SK-N-SH (cell line): Measurements from ENCODE around the gene MFSD8. TPM values are rescaled to one million over a fixed set of nuclear protein-coding genes. Genes with fewer than 3 reads are reported as not detected.
"Not testable (repeated sequence)": the region's sequence is repeated elsewhere in the genome, so short reads cannot be mapped to it uniquely, and the experiment has no call there.

Experiments
- CTCF ChIA-PET: fragments of 300-600, 350-600 bp; formaldehyde crosslinking; extraction: SDS; loops from one replicate; lab custom pipeline; 2021; lab: Yijun Ruan, JAX
- POLR2A ChIA-PET: fragments of 350-600 bp; sonication (Branson Sonifier 250); formaldehyde crosslinking; extraction: SDS; loops from one replicate; lab custom pipeline; 2020; ENCODE audit warnings: antibody characterized with exemption, inconsistent platforms; lab: Yijun Ruan, JAX
- DNase-seq: peaks from one replicate; pipeline ENCODE4 v3.0.0; 2012
- H2AFZ ChIP-seq: fragments of 200-600 bp; sonication (generic); 2 replicates; pipeline ENCODE4 v1.8.1; 2016; ENCODE audit warnings: antibody characterized with exemption, mild to moderate bottlenecking, low read depth
- H3F3A ChIP-seq: fragments of 200-600 bp; sonication (generic); replicated peaks from 2 replicates; pipeline ENCODE3; 2016; ENCODE audit warnings: antibody characterized with exemption, mild to moderate bottlenecking; ENCODE audit not compliant: insufficient read depth
- H3K27ac ChIP-seq, 2 experiments: fragments of 200-500 bp in 1 of 2; fragments of 200-600 bp in 1 of 2; sonication (Bioruptor generic) in 1 of 2; sonication (generic), shearing (Covaris generic) in 1 of 2; 2 replicates each; pipeline versions ENCODE4 v1.5.1 to v1.6.1; 2014 to 2016; ENCODE audit warnings: low read depth in 2 of 2, inconsistent platforms in 1 of 2, low read length in 1 of 2, mild to moderate bottlenecking in 1 of 2, mixed read lengths in 1 of 2
- H3K27me3 ChIP-seq: fragments of 200-600 bp; sonication (generic), shearing (Covaris generic); 2 replicates; pipeline ENCODE4 v1.6.1; 2016; ENCODE audit warnings: mixed run types; ENCODE audit not compliant: insufficient read depth
- H3K36me3 ChIP-seq, 2 experiments: fragments of 200-500 bp in 1 of 2; fragments of 200-600 bp in 1 of 2; sonication (Bioruptor generic) in 1 of 2; sonication (generic) in 1 of 2; replicated peaks in 1 of 2; 2 replicates each; pipeline versions ENCODE3 to v1.5.1; 2014 to 2016; ENCODE audit warnings: low read length in 1 of 2, mild to moderate bottlenecking in 1 of 2; ENCODE audit not compliant: insufficient read depth in 2 of 2, control insufficient read depth in 1 of 2
- H3K4me1 ChIP-seq, 2 experiments: fragments of 200-500 bp in 1 of 2; fragments of 200-600 bp in 1 of 2; sonication (Bioruptor generic) in 1 of 2; sonication (generic), shearing (Covaris generic) in 1 of 2; 2 replicates each; pipeline versions ENCODE4 v1.5.1 to v1.6.1; 2014 to 2016; ENCODE audit warnings: low read depth in 1 of 2, low read length in 1 of 2, mixed run types in 1 of 2; ENCODE audit not compliant: insufficient read depth in 2 of 2, control insufficient read depth in 1 of 2
- H3K4me2 ChIP-seq: fragments of 200-600 bp; sonication (generic), shearing (Covaris generic); 2 replicates; pipeline ENCODE4 v1.6.1; 2017; ENCODE audit warnings: mixed run types
- H3K4me3 ChIP-seq, 2 experiments: fragments of 200-500 bp in 1 of 2; fragments of 200-600 bp in 1 of 2; sonication (Bioruptor generic) in 1 of 2; sonication (generic), shearing (Covaris generic) in 1 of 2; 2 replicates each; pipeline versions ENCODE4 v1.5.1 to v1.8.1; 2014 to 2016; ENCODE audit warnings: low read depth in 2 of 2, inconsistent platforms in 1 of 2, low read length in 1 of 2, mild to moderate bottlenecking in 1 of 2, mixed read lengths in 1 of 2, moderate library complexity in 1 of 2
- H3K79me2 ChIP-seq: fragments of 200-600 bp; sonication (generic); 2 replicates; pipeline ENCODE4 v1.8.1; 2017; ENCODE audit warnings: mild to moderate bottlenecking; ENCODE audit not compliant: insufficient read depth
- H3K9ac ChIP-seq: fragments of 200-600 bp; sonication (generic); 2 replicates; pipeline ENCODE4 v1.6.1; 2017; ENCODE audit warnings: mixed run types
- H3K9me2 ChIP-seq: fragments of 200-600 bp; sonication (generic); 2 replicates; pipeline ENCODE4 v1.6.1; 2017; ENCODE audit warnings: mixed run types
- H3K9me3 ChIP-seq: fragments of 200-600 bp; sonication (generic); 2 replicates; pipeline ENCODE4 v1.6.1; 2017; ENCODE audit warnings: mixed run types, mild to moderate bottlenecking, moderate library complexity
- H4K20me1 ChIP-seq: fragments of 200-600 bp; sonication (generic); 2 replicates; pipeline ENCODE4 v1.6.1; 2017; ENCODE audit warnings: mild to moderate bottlenecking, mixed run types; ENCODE audit not compliant: insufficient read depth
- CHD2 ChIP-seq: fragments of 150-350 bp; IDR thresholded peaks from 2 replicates; pipeline ENCODE4 v1.6.1; 2018; ENCODE audit warnings: low read length; ENCODE audit not compliant: partially characterized antibody
- EZH2phosphoT487 ChIP-seq: fragments of 200-600 bp; sonication (generic); IDR thresholded peaks from 2 replicates; pipeline ENCODE4 v1.6.1; 2017; ENCODE audit warnings: low read depth, mixed run types, mild to moderate bottlenecking, antibody characterized with exemption, moderate library complexity, borderline replicate concordance
- FOXM1 ChIP-seq: IDR thresholded peaks from 2 replicates; pipeline ENCODE4 v1.4.0; 2012; ENCODE audit warnings: low read depth, mild to moderate bottlenecking
- GABPA ChIP-seq: IDR thresholded peaks from 2 replicates; pipeline ENCODE4 v1.4.0; 2012; ENCODE audit warnings: low read depth, mild to moderate bottlenecking
- GATA2 ChIP-seq: sonication (generic); formaldehyde crosslinking; IDR thresholded peaks from 2 replicates; pipeline ENCODE4 v1.5.0; 2020; ENCODE audit warnings: mild to moderate bottlenecking, missing genetic modification reagents
- MXI1 ChIP-seq: IDR thresholded peaks from 2 replicates; pipeline ENCODE4 v1.6.1; 2012; ENCODE audit warnings: mild to moderate bottlenecking, low read depth, low read length, improper control_type of control experiment
- NFIC ChIP-seq: IDR thresholded peaks from 2 replicates; pipeline ENCODE4 v1.4.0; 2012; ENCODE audit warnings: borderline replicate concordance
- RCOR1 ChIP-seq: fragments of 150-350 bp; IDR thresholded peaks from 2 replicates; pipeline ENCODE4 v1.6.1; 2017; ENCODE audit warnings: antibody characterized with exemption, low read length
- REST ChIP-seq: IDR thresholded peaks from 2 replicates; pipeline ENCODE4 v1.6.1; 2012; ENCODE audit warnings: mild to moderate bottlenecking, low read depth, low read length, moderate library complexity
- SMC3 ChIP-seq: IDR thresholded peaks from 2 replicates; pipeline ENCODE4 v1.6.1; 2012; ENCODE audit warnings: low read depth, low read length, improper control_type of control experiment
- TEAD4 ChIP-seq: IDR thresholded peaks from 2 replicates; pipeline ENCODE4 v1.4.0; 2012; ENCODE audit warnings: mild to moderate bottlenecking, borderline replicate concordance; ENCODE audit not compliant: insufficient read depth
- YY1 ChIP-seq: IDR thresholded peaks from 2 replicates; pipeline ENCODE4 v1.4.0; 2012; ENCODE audit warnings: low read depth, mild to moderate bottlenecking
- ZBTB33 ChIP-seq: IDR thresholded peaks from 2 replicates; pipeline ENCODE4 v1.4.0; 2012; ENCODE audit warnings: low read depth, borderline replicate concordance
- WGBS: methylation state at CpG from one replicate; pipeline ENCODE4 v1.1.6; 2017; ENCODE audit warnings: low lambda C conversion rate; 5-methylcytosine and 5-hydroxymethylcytosine counted together
- polyA plus RNA-seq, 3 experiments: library from polyadenylated mRNA; depleted of rRNA; stranded (reverse); fragments of >200 nt; gene quantifications; 2 replicates each; pipeline ENCODE4 v1.2.3, GENCODE V29; 2012
- TF ChIP-seq, protein P1 (sequence below): IDR thresholded peaks from 2 replicates; pipeline ENCODE4; 2012

The MFSD8 gene
- polyA plus RNA-seq, 1 of the 3 experiments (the other 2 are of a cell fraction), result 7.5 TPM

DNA sequence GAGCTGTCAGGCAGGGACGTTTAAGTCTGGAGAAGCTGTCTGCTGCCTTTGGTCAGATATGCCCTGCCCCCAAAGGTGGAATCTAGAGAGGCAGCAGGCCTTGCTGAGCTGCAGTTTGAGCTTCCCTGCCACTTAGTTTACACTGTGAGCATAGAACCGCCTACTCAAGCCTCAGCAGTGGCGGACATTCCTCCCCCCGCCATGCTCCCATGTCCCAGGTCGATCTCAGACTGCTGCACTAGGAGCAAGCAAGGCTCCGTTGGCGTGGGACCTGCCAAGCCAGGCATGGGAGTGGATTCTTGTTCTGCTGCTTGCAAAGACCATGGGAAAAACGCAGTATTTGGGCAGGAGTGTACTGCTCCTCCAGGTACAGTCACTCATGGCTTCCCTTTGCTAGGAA is 59.9 kb downstream of the MFSD8 start (continued):
- TF ChIP-seq REST, result no peak

GRCh38 chr4:127899682-127900081 is 65.3 kb downstream of the MFSD8 start:
- H3K9ac ChIP-seq, H3K4me3 ChIP-seq, CTCF ChIA-PET, H3K9me3 ChIP-seq, POLR2A ChIA-PET, H3K27ac ChIP-seq, DNase-seq, H3K9me2 ChIP-seq, H3K4me1 ChIP-seq, H3K27me3 ChIP-seq, H2AFZ ChIP-seq, H4K20me1 ChIP-seq, H3K79me2 ChIP-seq, H3K4me2 ChIP-seq: not testable (repeated sequence)
- H3F3A ChIP-seq, result peaks cover 13% of the 10 kb centered on the region
- H3K36me3 ChIP-seq, result peaks cover 22 to 27% of the 10 kb centered on the region in 2 experiments
- WGBS, result 98% methylated on average over 3 of the region's 4 CpGs

DNA sequence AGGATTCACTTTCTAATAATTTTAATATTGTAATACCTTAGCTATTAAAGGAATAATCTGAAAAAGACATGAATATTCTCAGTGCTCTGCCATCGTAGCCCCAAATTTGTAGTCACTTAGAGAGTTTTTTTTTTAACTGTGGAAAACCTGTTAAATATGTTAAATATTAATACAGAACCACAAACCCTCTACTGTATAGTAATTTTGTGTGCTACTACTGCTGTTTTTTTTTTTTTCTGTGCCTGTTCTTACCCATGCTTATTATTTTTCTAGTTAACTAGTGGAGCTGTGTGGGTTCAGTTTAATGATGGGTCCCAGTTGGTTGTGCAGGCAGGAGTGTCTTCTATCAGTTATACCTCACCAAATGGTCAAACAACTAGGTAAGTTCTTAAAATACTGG is 68.4 kb downstream of the MFSD8 start:
- ChIA-PET CTCF (no interaction called here), POLR2A (no interaction called here)
- Histone ChIP-seq H3K9ac (no peak overlapping the region), H3K9me3 (no peaks in the 10 kb centered on the region), H2AFZ (0 out of 2 replicates have a peak overlapping the region, but pooled peaks have one; percentile 48), H3K4me1 (no peaks in the 10 kb centered on the region; a peak in 1 of 4 replicates), H3K36me3 (peaks cover 49 to 52% of the 10 kb centered on the region in 2 experiments), H3K9me2 (no peaks in the 10 kb centered on the region), H3K27ac (no peak overlapping the region), H4K20me1 (no peaks in the 10 kb centered on the region), H3K4me2 (no peak overlapping the region), H3K4me3 (no peak overlapping the region), H3K27me3 (no peaks in the 10 kb centered on the region), H3K79me2 (peaks cover 7% of the 10 kb centered on the region; the same call in 1 of the 2 replicates), H3F3A (peaks cover 22% of the 10 kb centered on the region)
- TF ChIP-seq CHD2, result no peak
- TF ChIP-seq RCOR1, result no peak
- no peak for DNase-seq
- WGBS, result 97% methylated on average over 1 of the region's 1 CpG

GRCh38 chr4:127896069-127896468 is 68.9 kb downstream of the MFSD8 start:
- H3K36me3 ChIP-seq, result peaks cover 49 to 55% of the 10 kb centered on the region in 2 experiments
- TF ChIP-seq SMC3, result no peak
- TF ChIP-seq FOXM1, result no peak
- no peak for TF ChIP-seq MXI1
- no peak for TF ChIP-seq NFIC
- TF ChIP-seq YY1, result no peak
- TF ChIP-seq, protein P1, sequence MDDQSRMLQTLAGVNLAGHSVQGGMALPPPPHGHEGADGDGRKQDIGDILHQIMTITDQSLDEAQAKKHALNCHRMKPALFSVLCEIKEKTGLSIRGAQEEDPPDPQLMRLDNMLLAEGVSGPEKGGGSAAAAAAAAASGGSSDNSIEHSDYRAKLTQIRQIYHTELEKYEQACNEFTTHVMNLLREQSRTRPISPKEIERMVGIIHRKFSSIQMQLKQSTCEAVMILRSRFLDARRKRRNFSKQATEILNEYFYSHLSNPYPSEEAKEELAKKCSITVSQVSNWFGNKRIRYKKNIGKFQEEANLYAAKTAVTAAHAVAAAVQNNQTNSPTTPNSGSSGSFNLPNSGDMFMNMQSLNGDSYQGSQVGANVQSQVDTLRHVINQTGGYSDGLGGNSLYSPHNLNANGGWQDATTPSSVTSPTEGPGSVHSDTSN, result no peak
- TF ChIP-seq GABPA, result no peak
- TF ChIP-seq ZBTB33, result no peak
- no peak for TF ChIP-seq TEAD4
- TF ChIP-seq EZH2phosphoT487, result no peak
- TF ChIP-seq GATA2 (CRISPR knock-in tag), result no peak

More at GRCh38 chr4:127896069-127896468, 68.9 kb downstream of the MFSD8 start:
- no peaks in the 10 kb centered on the region for H3K9me3 ChIP-seq
- H3F3A ChIP-seq, result peaks cover 23% of the 10 kb centered on the region
- no peak for DNase-seq
- H2AFZ ChIP-seq, result 0 out of 2 replicates have a peak overlapping the region, but pooled peaks have one; percentile 48
- H3K4me1 ChIP-seq, result no peaks in the 10 kb centered on the region; a peak in 1 of 4 replicates
- H3K27me3 ChIP-seq, result no peaks in the 10 kb centered on the region
- H4K20me1 ChIP-seq, result no peaks in the 10 kb centered on the region
- POLR2A ChIA-PET, result no interaction called here
- CTCF ChIA-PET, result no interaction called here
- H3K79me2 ChIP-seq, result peaks cover 7% of the 10 kb centered on the region; the same call in 1 of the 2 replicates
- no peak overlapping the region for H3K4me2 ChIP-seq
- no peak overlapping the region for H3K4me3 ChIP-seq
- 85% methylated on average over 1 of the region's 1 CpG for WGBS
- H3K27ac ChIP-seq, result no peak overlapping the region
- no peak overlapping the region for H3K9ac ChIP-seq
- no peaks in the 10 kb centered on the region for H3K9me2 ChIP-seq
